Activated CD4-positive, alpha-beta T cell treated with anti-CD3 and anti-CD28 coated beads, Interleukin-2, Interleukin-6, amounts not matched to agents 100 ng/mL and 50 ng/mL, durations not matched to agents 16 hours and 8 hours (primary cell): ENCODE data around the gene MLH3.

Experiments used
- DNase-seq: peaks from one replicate; pipeline ENCODE4 v3.0.0-alpha.2; 2020

The MLH3 gene

GRCh38 chr14:75064205-75064567, 12.9 kb upstream of the MLH3 start:
- DNase-seq, result no peak

- peak; percentile 97 for DNase-seq
Observed at GRCh38 chr14:75063491-75064204, 12.4 kb upstream of the MLH3 start, which contains the start of gene ACYP1. ACYP1 (minus strand) TSS chr14:75064024; CDS start chr14:75063553, 471 bp downstream.

- DNase-seq, result no peak
Observed at GRCh38 chr14:75063013-75063412, 11.7 kb upstream of the MLH3 start.

GRCh38 chr14:75060420-75060819, 9.2 kb upstream of the MLH3 start:
- no peak for DNase-seq

- DNase-seq, result no peak
Observed at GRCh38 chr14:75059642-75060041, 8.4 kb upstream of the MLH3 start.

- no peak for DNase-seq
Observed at GRCh38 chr14:75054421-75054820, 3.2 kb upstream of the MLH3 start.

GRCh38 chr14:75053396-75054291, 2.4 kb upstream of the MLH3 start:
- DNase-seq, result no peak

GRCh38 chr14:75051556-75051899, 261 bp upstream of the MLH3 start:
- no peak for DNase-seq

GRCh38 chr14:75049731-75050201, 1.5 kb downstream of the MLH3 start:
- DNase-seq, result no peak

- DNase-seq, result no peak
Observed at GRCh38 chr14:75049136-75049535, 2.1 kb downstream of the MLH3 start.

- DNase-seq, result no peak
Observed at GRCh38 chr14:75048101-75048500, 3.2 kb downstream of the MLH3 start.

GRCh38 chr14:75047506-75047905, 3.8 kb downstream of the MLH3 start:
- no peak for DNase-seq

- DNase-seq, result peak; percentile 36
Observed at GRCh38 chr14:75046899-75047298, 4.4 kb downstream of the MLH3 start.

GRCh38 chr14:75046275-75046674, 5.0 kb downstream of the MLH3 start:
- no peak for DNase-seq

- no peak for DNase-seq
Observed at GRCh38 chr14:75044752-75045151, 6.5 kb downstream of the MLH3 start.

- no peak for DNase-seq
Observed at GRCh38 chr14:75044322-75044721, 6.9 kb downstream of the MLH3 start.

- no peak for DNase-seq
Observed at GRCh38 chr14:75042035-75042434, 9.2 kb downstream of the MLH3 start.

- no peak for DNase-seq
Observed at GRCh38 chr14:75041613-75042012, 9.7 kb downstream of the MLH3 start.

GRCh38 chr14:75040959-75041358, 10.3 kb downstream of the MLH3 start:
- no peak for DNase-seq

- DNase-seq, result no peak
Observed at GRCh38 chr14:75040507-75040906, 10.8 kb downstream of the MLH3 start.

- no peak for DNase-seq
Observed at GRCh38 chr14:75032939-75033338, 18.3 kb downstream of the MLH3 start.

- no peak for DNase-seq
Observed at GRCh38 chr14:75030147-75030546, 21.1 kb downstream of the MLH3 start.

GRCh38 chr14:75025876-75026275, 25.4 kb downstream of the MLH3 start:
- no peak for DNase-seq

- no peak for DNase-seq
Observed at GRCh38 chr14:75025082-75025481, 26.2 kb downstream of the MLH3 start.
